ENCODE measurements around the gene TMEM51.

Gene TMEM51

DNA sequence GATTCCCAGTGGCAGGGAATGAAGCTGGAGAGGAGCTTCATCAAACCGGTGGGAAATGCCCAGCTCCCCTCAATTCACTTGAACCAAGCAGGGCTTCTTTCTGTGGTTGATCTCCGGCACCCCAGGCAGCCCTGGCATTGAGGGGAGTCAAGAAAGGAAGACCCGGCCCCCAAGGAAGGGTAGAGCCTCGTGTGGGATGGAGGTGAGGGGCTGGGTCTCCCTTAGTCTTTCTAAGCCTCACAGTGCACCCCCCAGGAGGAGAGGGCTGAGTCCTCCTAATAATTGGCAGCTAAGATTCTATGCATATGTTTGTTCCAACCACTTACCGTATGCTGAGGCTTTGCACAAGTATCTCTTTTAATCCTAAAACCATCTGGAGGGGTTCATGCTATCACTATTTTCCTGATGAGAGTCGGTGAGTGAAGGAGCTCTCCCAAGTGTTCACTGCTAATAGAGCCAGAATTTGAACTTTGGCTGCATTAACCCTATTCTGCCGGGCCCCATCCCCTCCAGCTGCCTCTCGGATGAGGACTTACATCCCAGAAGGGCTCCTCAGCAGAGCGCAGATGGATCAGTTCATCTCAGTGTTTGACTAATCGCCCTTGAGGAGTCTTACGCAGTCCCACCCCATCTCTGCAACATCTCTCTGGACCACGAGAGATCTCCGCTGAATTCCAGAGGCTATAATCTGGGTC, 33.1 kb upstream of the TMEM51 start:
- no peak overlapping the region for H3K4me3 ChIP-seq (ENCODE audit: low read depth, low read length)
- TF ChIP-seq, protein P1, sequence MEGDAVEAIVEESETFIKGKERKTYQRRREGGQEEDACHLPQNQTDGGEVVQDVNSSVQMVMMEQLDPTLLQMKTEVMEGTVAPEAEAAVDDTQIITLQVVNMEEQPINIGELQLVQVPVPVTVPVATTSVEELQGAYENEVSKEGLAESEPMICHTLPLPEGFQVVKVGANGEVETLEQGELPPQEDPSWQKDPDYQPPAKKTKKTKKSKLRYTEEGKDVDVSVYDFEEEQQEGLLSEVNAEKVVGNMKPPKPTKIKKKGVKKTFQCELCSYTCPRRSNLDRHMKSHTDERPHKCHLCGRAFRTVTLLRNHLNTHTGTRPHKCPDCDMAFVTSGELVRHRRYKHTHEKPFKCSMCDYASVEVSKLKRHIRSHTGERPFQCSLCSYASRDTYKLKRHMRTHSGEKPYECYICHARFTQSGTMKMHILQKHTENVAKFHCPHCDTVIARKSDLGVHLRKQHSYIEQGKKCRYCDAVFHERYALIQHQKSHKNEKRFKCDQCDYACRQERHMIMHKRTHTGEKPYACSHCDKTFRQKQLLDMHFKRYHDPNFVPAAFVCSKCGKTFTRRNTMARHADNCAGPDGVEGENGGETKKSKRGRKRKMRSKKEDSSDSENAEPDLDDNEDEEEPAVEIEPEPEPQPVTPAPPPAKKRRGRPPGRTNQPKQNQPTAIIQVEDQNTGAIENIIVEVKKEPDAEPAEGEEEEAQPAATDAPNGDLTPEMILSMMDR (IDR thresholded peaks at IDR 0.05; ENCODE audit: low read depth, low read length): no peak

DNA sequence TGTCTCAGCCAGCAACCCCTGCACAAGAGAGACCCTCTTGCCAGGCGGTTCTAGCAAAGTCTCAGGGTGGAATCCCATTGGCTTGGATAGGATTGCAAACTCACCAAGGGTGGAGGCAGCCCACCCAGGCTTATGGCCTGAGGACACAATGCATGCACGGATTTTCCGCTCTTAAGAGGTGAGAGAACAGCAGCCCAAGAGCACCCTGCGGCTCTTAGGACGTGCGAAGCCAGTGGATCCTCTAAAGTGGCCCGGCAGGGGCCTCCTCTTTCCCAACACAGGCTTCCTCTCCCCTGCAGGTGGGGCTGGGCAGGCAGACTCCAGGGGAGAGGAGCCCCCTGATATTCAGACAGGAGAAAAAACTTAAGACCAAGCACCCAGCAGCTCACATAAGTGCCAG, 31.2 kb upstream of the TMEM51 start:
- no peak overlapping the region for H3K4me3 ChIP-seq (ENCODE audit: low read depth, low read length)
- TF ChIP-seq, protein P1 (IDR thresholded peaks at IDR 0.05; ENCODE audit: low read depth, low read length): no peak

DNA sequence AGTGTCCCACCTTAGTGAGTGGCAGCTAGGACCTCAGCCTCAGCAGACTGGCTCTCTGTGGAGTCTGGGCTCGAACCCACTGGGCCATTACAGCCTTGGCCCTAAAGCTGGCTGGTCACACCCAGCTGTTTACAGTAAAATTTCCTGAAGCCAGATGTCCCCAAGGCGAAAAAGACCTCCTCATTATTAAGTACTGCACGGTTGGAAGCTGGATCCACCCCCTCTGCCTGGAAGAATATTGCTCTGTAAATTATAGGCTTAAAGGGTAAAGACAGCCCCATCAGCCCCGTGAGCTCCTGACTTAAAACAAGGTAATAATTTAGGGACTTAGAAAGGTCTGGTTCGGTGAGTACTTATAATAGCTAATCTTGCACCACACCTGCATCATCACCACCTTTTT, 30.3 kb upstream of the TMEM51 start:
- H3K4me3 ChIP-seq (ENCODE audit: low read depth, low read length): no peak overlapping the region
- TF ChIP-seq, protein P1 (IDR thresholded peaks at IDR 0.05; ENCODE audit: low read depth, low read length): no peak

DNA sequence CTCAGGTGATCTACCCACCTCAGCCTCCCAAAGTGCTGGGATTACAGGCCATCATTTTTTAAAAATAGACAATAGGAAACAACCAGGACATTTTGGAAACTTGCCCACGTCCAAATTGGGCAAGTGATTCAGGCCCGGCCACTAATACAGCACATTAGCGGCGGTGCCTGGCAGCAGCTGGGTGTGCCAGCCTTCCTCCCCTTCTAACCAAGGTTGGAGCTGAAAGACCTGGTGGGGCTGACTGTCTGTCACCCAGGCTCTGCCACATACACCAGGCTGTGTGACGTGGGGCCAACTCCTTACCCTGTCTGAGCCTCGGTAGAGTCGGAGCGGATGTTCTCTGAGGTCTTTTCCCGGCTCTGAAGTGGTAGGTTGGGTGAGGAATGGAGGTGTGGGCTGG, 29.6 kb upstream of the TMEM51 start:
- TF ChIP-seq, protein P1 (IDR thresholded peaks at IDR 0.05; ENCODE audit: low read depth, low read length): no peak
- no peak overlapping the region for H3K4me3 ChIP-seq (ENCODE audit: low read depth, low read length)

DNA sequence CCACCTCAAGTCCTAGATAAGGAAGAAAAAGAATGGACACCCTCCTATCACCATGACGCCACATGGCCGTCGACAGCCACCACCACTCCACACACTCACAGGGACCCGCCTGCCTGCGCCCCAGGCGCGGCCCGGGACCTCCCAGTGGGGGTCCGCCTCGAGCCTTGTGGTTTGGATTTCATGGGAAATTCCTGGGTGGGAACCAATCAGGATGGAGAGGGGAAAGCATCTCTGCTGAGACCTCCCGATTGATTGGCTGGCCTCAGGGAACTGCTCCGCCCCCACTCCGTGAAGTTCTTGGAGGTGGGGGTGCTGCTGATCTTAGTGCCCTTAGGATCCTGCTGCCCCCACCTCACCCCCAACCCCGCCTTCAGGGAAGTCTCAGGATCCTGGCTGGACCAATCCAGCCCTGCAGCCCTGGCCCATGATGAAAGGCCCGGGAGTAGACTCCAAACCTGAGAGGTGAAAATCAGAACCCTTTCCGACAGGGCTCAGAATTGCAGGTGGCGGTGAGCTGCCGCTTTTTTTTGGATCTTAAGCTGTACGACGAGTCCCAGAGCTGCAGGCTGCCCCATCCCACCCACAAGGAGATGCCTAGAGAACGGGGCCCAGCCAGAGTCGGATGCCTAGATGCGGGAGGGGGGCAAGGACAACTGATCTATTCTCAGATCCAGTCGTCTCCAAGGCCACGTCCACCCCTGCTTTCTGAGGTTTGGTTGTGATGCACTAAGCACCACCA, 29.0 kb upstream of the TMEM51 start:
- TF ChIP-seq, protein P1 (IDR thresholded peaks at IDR 0.05; ENCODE audit: low read depth, low read length): no peak
- no peak overlapping the region for H3K4me3 ChIP-seq (ENCODE audit: low read depth, low read length)

DNA sequence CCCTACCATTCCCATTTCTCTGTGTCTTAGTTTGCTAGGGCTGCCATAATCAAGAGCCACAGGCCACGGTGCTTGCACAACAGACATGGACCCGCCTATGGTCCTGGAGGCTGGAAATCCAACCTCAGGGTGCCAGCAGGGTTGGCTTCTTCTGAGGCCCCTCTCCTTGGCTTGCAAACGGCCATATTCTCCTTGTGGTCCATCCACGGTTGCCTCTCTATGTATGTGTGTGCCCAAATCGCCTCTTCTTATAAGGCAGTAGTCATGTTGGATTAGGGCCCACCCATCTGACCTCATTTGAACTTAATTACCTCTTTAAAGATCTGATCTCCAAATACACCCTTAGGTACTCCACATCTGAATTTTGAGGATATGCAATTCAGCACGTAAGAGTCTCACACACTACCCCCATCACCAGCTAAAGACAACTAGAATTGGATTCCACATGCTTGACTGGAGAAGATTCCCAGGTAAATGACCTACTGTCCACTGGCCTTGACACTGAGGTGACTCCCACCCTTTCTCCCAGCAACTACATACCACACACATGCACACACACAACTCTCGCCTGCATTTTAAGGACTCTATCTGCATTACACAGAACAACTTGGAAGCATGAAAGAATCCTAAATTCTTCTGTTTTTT, 28.3 kb upstream of the TMEM51 start:
- no peak overlapping the region for H3K4me3 ChIP-seq (ENCODE audit: low read depth, low read length)
- TF ChIP-seq, protein P1 (IDR thresholded peaks at IDR 0.05; ENCODE audit: low read depth, low read length): no peak

DNA sequence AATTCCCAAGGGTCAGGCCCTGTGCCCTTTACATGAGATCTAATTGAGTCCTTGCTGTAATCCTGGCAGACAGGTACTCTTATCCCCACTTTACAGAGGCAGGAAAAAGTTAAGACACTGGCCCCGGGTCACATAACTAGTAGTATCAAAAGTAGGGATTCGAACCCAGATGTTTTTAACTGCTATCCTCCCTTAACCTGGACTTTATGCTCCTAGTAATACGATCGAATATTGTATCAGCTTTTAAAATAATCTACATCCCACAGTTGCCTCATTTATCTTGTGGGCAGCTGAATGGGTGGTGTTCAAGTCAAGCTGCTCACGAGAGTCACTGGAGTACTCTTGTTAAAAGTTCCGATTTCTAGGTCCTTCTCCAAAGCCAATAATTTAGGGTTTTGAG, 25.5 kb upstream of the TMEM51 start:
- TF ChIP-seq, protein P1 (IDR thresholded peaks at IDR 0.05; ENCODE audit: low read depth, low read length): no peak
- no peak overlapping the region for H3K4me3 ChIP-seq (ENCODE audit: low read depth, low read length)

Measured in WI38 (cell line).